ENCODE data around the gene DYRK4. TPM values are rescaled to one million over a fixed set of nuclear protein-coding genes. Genes with fewer than 3 reads are reported as not detected.

DYRK4 gene
- total RNA-seq, 2 experiments from 2014 or later: 22.8 to 28.8 TPM

DNA sequence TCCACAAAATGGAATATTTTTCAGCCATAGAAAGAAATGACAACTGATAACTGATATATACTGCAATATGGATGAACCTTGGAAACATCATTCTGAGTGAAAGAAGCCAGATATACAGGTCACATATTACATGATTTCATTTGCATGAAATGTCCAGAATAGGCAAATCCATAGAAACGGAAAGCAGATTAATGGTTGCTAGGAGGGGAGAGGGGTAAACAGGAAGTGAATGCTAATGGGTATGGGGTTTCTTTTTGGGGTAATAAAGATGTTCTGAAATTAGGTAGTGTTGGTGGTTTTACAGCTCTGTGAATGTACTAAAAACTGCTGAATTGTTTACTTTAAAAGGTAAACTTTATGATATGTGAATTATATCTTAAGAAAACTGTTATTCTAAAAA, 16.8 kb upstream of the DYRK4 start:
- Mint-ChIP-seq H3K4me3 (no peak overlapping the region), H3K4me1 (peaks cover 17% of the 10 kb centered on the region), H3K36me3 (peaks cover 39% of the 10 kb centered on the region), H3K27me3 (no peaks in the 10 kb centered on the region), H3K9me3 (ENCODE audit: low read depth) (no peaks in the 10 kb centered on the region), H3K27ac (no peak overlapping the region)
- ATAC-seq (no peak), DNase-seq (no peak)
- CTCF ChIA-PET: no interaction called here

DNA sequence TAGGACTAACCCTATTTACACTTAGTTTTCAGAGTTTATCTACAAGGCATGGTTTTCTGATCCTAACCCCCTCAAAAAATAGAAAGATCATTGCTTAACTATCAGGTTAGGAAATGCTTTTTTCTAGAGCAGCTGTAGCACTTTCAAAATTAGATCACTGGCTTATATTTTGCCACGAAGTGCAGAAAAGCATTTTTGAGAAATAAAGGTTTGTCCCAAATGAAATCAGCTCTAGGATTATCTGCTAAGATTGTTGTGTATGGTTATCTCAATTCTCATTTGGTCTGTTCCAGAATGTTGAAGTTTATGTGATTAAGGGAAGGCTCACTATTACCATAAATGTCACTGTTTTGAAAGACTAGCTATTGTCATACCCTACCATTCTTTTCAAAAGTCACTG, 9.8 kb upstream of the DYRK4 start:
- H3K4me1 Mint-ChIP-seq: peaks cover 1% of the 10 kb centered on the region
- CTCF ChIA-PET: no interaction called here
- DNase-seq (no peak), ATAC-seq (no peak)
- no peaks in the 10 kb centered on the region for H3K9me3 Mint-ChIP-seq (ENCODE audit: low read depth)
- no peak overlapping the region for H3K27ac Mint-ChIP-seq
- H3K4me3 Mint-ChIP-seq: no peak overlapping the region
- peaks cover 47% of the 10 kb centered on the region for H3K36me3 Mint-ChIP-seq
- no peaks in the 10 kb centered on the region for H3K27me3 Mint-ChIP-seq

GRCh38 chr12:4553943-4554342, 8.1 kb upstream of the DYRK4 start:
- Mint-ChIP-seq H3K27me3 (no peaks in the 10 kb centered on the region), H3K9me3 (ENCODE audit: low read depth) (no peaks in the 10 kb centered on the region), H3K27ac (no peak overlapping the region), H3K4me3 (no peak overlapping the region), H3K4me1 (peaks cover 1% of the 10 kb centered on the region), H3K36me3 (peaks cover 47% of the 10 kb centered on the region)
- CTCF ChIA-PET: no interaction called here
- no peak for ATAC-seq
- no peak for DNase-seq

- no peak overlapping the region for H3K27ac Mint-ChIP-seq
- peaks cover 1% of the 10 kb centered on the region for H3K4me1 Mint-ChIP-seq
Observed at GRCh38 chr12:4555804-4556203, 6.2 kb upstream of the DYRK4 start.

GRCh38 chr12:4556735-4557530, 5.1 kb upstream of the DYRK4 start:
- ATAC-seq (no peak), DNase-seq (no peak)
- H3K9me3 Mint-ChIP-seq (ENCODE audit: low read depth): no peaks in the 10 kb centered on the region
- no peak overlapping the region for H3K27ac Mint-ChIP-seq
- no peak overlapping the region for H3K4me3 Mint-ChIP-seq
- peaks cover 41% of the 10 kb centered on the region for H3K36me3 Mint-ChIP-seq
- CTCF ChIA-PET: no interaction called here
- no peaks in the 10 kb centered on the region for H3K4me1 Mint-ChIP-seq
- H3K27me3 Mint-ChIP-seq: no peaks in the 10 kb centered on the region

More at GRCh38 chr12:4555804-4556203, 6.2 kb upstream of the DYRK4 start:
- H3K4me3 Mint-ChIP-seq: no peak overlapping the region
- no peaks in the 10 kb centered on the region for H3K27me3 Mint-ChIP-seq
- DNase-seq (no peak), ATAC-seq (no peak)
- peaks cover 37% of the 10 kb centered on the region for H3K36me3 Mint-ChIP-seq
- CTCF ChIA-PET: no interaction called here
- H3K9me3 Mint-ChIP-seq (ENCODE audit: low read depth): no peaks in the 10 kb centered on the region

DNA sequence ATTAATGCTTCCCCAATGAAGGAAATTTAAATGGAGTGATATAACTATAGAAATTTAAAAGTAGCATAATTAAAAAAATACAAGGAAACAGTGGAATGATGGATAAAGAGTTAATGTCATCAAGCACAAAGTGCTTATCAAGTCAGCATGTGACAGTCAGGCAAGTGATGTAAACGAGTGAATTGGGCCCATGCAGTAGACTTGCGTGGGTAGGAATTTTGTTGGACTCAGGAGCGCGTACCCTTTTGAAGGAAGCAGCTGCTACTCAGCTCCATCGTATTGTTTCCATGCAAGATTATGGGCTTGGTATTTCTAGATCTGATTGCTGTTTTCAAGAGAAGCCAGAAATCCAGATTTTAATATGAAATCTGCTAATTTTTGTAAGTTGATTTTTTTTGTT, 4.4 kb upstream of the DYRK4 start:
- no peak for ATAC-seq
- peaks cover 41% of the 10 kb centered on the region for H3K36me3 Mint-ChIP-seq
- no peak for DNase-seq
- no peaks in the 10 kb centered on the region for H3K27me3 Mint-ChIP-seq
- H3K4me3 Mint-ChIP-seq: no peak overlapping the region
- H3K4me1 Mint-ChIP-seq: no peaks in the 10 kb centered on the region
- H3K27ac Mint-ChIP-seq: no peak overlapping the region
- H3K9me3 Mint-ChIP-seq (ENCODE audit: low read depth): no peaks in the 10 kb centered on the region
- CTCF ChIA-PET: no interaction called here

DNA sequence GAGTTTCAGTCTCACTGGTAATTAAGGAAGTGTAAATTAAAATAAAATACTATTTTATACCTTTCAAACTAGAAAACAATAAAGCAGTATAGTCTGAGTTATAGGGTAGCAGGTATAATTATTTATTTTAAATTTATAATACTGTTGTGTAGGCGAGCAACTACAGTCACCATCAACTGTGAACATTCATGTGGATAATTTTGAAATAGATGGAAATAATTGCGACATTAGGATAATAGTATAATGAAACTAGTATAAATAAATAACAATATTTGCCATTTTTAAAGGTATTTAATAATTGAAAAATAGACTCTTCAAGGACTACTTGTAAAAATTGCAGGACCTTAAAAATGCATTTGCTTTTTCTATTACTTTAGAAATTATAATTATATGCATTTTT, 3.8 kb upstream of the DYRK4 start:
- Mint-ChIP-seq H3K4me3 (no peak overlapping the region), H3K36me3 (peaks cover 38% of the 10 kb centered on the region), H3K27ac (no peak overlapping the region), H3K4me1 (no peaks in the 10 kb centered on the region), H3K27me3 (no peaks in the 10 kb centered on the region), H3K9me3 (ENCODE audit: low read depth) (no peaks in the 10 kb centered on the region)
- DNase-seq (no peak), ATAC-seq (no peak)
- CTCF ChIA-PET: interaction anchor here (1.7 kb wide), 1 partner anchor 47 kb away, joined by 6 read pairs; no protein-coding TSS in a partner anchor

DNA sequence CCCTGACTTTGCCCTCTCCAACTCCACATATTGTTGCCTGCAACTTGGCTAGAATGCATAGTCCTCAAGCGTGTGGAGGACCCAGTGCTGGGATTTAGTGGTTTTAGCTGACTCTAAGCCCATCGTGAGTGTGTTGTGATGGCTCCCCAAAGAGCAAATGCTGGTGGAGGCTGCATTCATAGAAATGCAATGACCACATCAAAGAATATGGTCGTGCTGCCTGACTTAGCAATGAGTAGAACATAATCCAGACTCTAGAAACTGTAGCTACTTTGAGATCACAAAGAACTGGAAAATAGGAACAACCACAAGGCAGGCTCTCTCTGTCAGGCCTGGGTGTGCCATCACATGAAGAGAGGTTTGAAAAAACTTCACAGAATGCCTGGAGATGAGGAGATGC, 1.3 kb downstream of the DYRK4 start:
- Mint-ChIP-seq H3K27ac (no peak overlapping the region), H3K27me3 (no peaks in the 10 kb centered on the region), H3K36me3 (peaks cover 15% of the 10 kb centered on the region), H3K4me1 (no peaks in the 10 kb centered on the region), H3K4me3 (no peak overlapping the region), H3K9me3 (ENCODE audit: low read depth) (no peaks in the 10 kb centered on the region)
- DNase-seq (no peak), ATAC-seq (no peak)
- CTCF ChIA-PET: interaction anchor here (1.5 kb wide), 1 partner anchor 195 kb away, joined by 4 read pairs; no protein-coding TSS in a partner anchor

DNA sequence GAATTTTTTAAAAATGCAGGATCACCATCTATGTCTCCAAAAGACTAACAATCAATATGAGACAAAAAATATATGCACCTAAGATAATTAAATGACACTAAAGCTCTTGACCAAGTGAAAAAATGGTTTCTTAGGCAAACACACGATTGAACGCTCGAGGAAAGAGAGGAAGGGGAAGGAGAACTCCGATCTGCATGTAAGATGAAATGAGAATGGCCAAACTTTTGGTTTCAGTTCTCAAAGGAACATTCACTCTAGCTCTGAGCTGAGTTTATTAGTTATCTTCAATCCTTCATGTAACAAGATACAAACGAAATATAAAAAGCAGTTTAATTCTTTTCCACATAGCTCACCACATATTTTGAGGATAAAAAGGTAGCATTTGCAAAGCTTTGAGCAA, 2.8 kb downstream of the DYRK4 start:
- CTCF ChIA-PET: interaction anchor here (1.5 kb wide), 1 partner anchor 193 kb away, joined by 4 read pairs; no protein-coding TSS in a partner anchor
- no peaks in the 10 kb centered on the region for H3K4me1 Mint-ChIP-seq
- peaks cover 12% of the 10 kb centered on the region for H3K36me3 Mint-ChIP-seq
- H3K27me3 Mint-ChIP-seq: no peaks in the 10 kb centered on the region
- ATAC-seq: no peak
- H3K4me3 Mint-ChIP-seq: no peak overlapping the region
- H3K27ac Mint-ChIP-seq: no peak overlapping the region
- no peaks in the 10 kb centered on the region for H3K9me3 Mint-ChIP-seq (ENCODE audit: low read depth)
- DNase-seq: no peak

DNA sequence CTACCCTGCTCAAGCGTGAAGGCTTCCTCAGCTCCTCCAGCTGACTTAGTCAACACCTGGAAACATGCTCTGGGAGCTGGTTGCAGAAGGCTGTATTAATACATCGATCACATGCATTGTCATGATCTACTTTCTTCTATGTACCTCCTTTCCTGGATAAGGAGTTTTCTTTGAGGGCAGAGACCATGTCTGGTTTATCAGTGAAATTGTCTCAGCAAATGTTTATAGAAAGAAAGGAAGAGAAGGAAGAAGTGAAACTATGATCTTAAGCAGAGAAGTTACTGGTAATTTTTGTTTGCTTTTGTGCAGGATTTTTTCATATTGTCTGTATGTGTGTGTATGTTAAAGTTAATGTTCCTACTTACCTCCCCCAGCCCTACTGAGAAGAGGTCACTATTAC, 4.5 kb downstream of the DYRK4 start:
- H3K9me3 Mint-ChIP-seq (ENCODE audit: low read depth): no peaks in the 10 kb centered on the region
- DNase-seq (no peak), ATAC-seq (no peak)
- H3K27ac Mint-ChIP-seq: no peak overlapping the region
- CTCF ChIA-PET: no interaction called here
- H3K27me3 Mint-ChIP-seq: no peaks in the 10 kb centered on the region
- H3K4me1 Mint-ChIP-seq: no peaks in the 10 kb centered on the region
- H3K4me3 Mint-ChIP-seq: no peak overlapping the region
- peaks cover 2% of the 10 kb centered on the region for H3K36me3 Mint-ChIP-seq

DNA sequence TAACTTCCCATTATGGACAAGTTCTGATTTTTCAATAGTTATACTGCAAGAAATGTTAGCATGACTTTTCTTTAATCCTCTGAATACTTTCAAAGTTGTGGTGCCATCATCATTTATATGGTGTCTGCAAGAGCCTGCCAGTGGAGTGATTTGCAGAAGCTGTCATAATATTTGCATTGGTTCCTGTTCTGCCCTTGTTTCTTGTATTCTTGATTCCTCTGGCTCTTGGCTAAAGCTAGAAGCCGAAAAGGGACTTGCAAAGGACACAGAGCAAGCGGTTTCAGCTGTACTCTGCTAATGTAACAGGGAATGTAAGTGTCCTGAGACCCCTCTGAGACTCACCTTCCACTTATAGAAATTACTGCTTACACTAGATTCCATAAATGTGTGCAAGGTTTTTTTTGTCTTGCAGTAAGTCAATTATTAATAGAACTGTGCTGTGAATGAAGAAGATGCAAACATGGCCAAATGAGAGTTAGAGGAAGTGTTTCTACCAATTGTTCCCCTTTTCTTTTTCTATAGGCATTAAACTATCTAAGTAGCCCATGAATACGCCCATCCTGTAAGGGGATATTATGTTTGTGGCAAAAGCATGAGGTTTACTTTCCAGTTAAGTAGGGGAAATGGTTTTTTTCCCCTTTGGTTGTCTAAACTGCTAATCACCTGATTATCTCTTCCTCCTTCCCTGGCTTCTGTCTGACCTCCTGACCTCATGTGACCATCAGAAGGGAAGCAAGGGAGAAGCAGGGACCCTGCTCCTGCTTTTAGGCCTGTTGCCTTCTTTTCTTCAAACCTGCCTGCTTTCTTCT, 5.3 kb downstream of the DYRK4 start:
- DNase-seq (no peak), ATAC-seq (no peak)
- Mint-ChIP-seq H3K9me3 (ENCODE audit: low read depth) (no peaks in the 10 kb centered on the region), H3K36me3 (no peaks in the 10 kb centered on the region), H3K27me3 (no peaks in the 10 kb centered on the region), H3K4me1 (no peaks in the 10 kb centered on the region), H3K4me3 (no peak overlapping the region), H3K27ac (no peak overlapping the region)
- CTCF ChIA-PET: no interaction called here

GRCh38 chr12:4569261-4569660, 7.3 kb downstream of the DYRK4 start:
- no peak overlapping the region for H3K27ac Mint-ChIP-seq
- H3K9me3 Mint-ChIP-seq (ENCODE audit: low read depth): no peaks in the 10 kb centered on the region
- H3K4me1 Mint-ChIP-seq: no peaks in the 10 kb centered on the region
- CTCF ChIA-PET: no interaction called here
- ATAC-seq (no peak), DNase-seq (no peak)
- no peaks in the 10 kb centered on the region for H3K36me3 Mint-ChIP-seq
- no peaks in the 10 kb centered on the region for H3K27me3 Mint-ChIP-seq
- no peak overlapping the region for H3K4me3 Mint-ChIP-seq

GRCh38 chr12:4572680-4573079, 10.7 kb downstream of the DYRK4 start:
- CTCF ChIA-PET: no interaction called here
- Mint-ChIP-seq H3K27me3 (peaks cover 12% of the 10 kb centered on the region), H3K4me1 (no peaks in the 10 kb centered on the region)

More at GRCh38 chr12:4572680-4573079, 10.7 kb downstream of the DYRK4 start:
- no peak overlapping the region for H3K4me3 Mint-ChIP-seq
- no peak overlapping the region for H3K27ac Mint-ChIP-seq
- no peaks in the 10 kb centered on the region for H3K36me3 Mint-ChIP-seq
- ATAC-seq (no peak), DNase-seq (no peak)
- H3K9me3 Mint-ChIP-seq (ENCODE audit: low read depth): no peaks in the 10 kb centered on the region

Data from activated CD8-positive, alpha-beta memory T cell treated with anti-CD3 and anti-CD28 coated beads, Interleukin-2, amount 10 ng/mL, durations not matched to agents 7 days and 5 days (primary cell).